Esophagus muscularis mucosa (tissue), 3 donors: Measurements from ENCODE around the gene NAA80.

Source experiments
- CTCF ChIP-seq, 3 experiments: fragments of 200-600 bp in 2 of 3; fragments of 450-650 bp in 1 of 3; sonication (generic) in 2 of 3; IDR thresholded peaks; one replicate each; pipeline ENCODE4 v1.5.1; 2017 to 2019; ENCODE audit warnings: antibody characterized with exemption in 3 of 3, mild to moderate bottlenecking in 2 of 3, moderate library complexity in 1 of 3
- POLR2A ChIP-seq: fragments of 450-650 bp; IDR thresholded peaks from one replicate; pipeline ENCODE4 v1.6.1; 2017; ENCODE audit warnings: antibody characterized with exemption, moderate library complexity, mild to moderate bottlenecking, low read depth
- POLR2AphosphoS5 ChIP-seq, 2 donors: sonication (generic); formaldehyde crosslinking; IDR thresholded peaks; one replicate each; pipeline ENCODE4 v1.6.1; 2017; ENCODE audit warnings: antibody characterized with exemption in 2 of 2

- TF ChIP-seq CTCF (IDR thresholded peaks at IDR 0.05) = no peak
- no peak for TF ChIP-seq POLR2A
- no peak for TF ChIP-seq POLR2AphosphoS5 (IDR thresholded peaks at IDR 0.05)
Measured at GRCh38 chr3:50300681-50301254, 1.6 kb upstream of the NAA80 start.
